ENCODE results near the gene SNRK. TPM values are rescaled to one million over a fixed set of nuclear protein-coding genes. Genes with fewer than 3 reads are reported as not detected.
A peak's percentile ranks its signal among the peaks of the same experiment; 100 is the strongest.

The SNRK gene
- polyA plus RNA-seq, 3 donors: 12.8 to 19.7 (median 16.1) TPM

DNA sequence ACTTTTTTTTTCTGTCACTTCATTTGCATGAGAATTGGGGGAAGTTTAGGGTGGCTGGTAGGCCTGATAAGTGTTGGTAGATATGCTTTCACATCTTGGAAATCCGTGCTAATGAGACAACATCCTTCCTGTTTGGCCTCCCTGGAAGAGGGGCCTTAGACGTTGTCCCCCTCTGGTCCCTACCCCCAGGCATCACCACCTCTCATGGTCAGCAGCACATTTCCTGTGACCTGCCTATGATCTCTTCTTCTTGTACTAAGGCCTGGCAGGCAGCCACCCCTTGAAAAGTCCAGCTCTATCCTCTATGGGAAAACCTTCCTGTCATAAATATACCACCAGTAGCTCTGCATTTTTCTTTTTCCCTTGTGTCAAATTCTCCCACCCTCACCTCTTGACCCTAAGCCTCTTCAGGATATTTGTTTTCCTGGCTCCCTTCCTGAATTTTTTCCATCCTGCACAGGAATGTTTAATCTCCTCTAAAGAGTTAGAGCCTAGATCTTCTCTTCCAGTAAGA is 107.8 kb downstream of the SNRK start:
- Histone ChIP-seq H4K20me1 (ENCODE audit: insufficient read depth, low read length) (no peaks in the 10 kb centered on the region), H3K27me3 (ENCODE audit: control insufficient read depth in 2 of 2, insufficient read depth in 2 of 2, low read length in 2 of 2) (no peaks in the 10 kb centered on the region), H3K79me2 (ENCODE audit: insufficient read depth, low read length) (no peaks in the 10 kb centered on the region), H3K4me3 (replicated peaks in 1 of 3; ENCODE audit: low read depth in 2 of 3, low read length in 3 of 3) (no peak overlapping the region), H3K9me3 (replicated peaks in 1 of 2; ENCODE audit: control insufficient read depth in 1 of 2, insufficient read depth in 1 of 2, low read length in 2 of 2) (no peaks in the 10 kb centered on the region), H3K27ac (ENCODE audit: low read depth in 1 of 2, low read length in 2 of 2) (no peak overlapping the region), H3K4me2 (replicated peaks; ENCODE audit: extremely low read depth, low read length, poor library complexity, severe bottlenecking) (no peak overlapping the region), H3K36me3 (replicated peaks in 1 of 2; ENCODE audit: control insufficient read depth in 1 of 2, insufficient read depth in 2 of 2, low read length in 2 of 2) (no peaks in the 10 kb centered on the region), H3K4me1 (ENCODE audit: control insufficient read depth in 1 of 2, insufficient read depth in 2 of 2, low read length in 2 of 2) (peaks cover 12 to 14% of the 10 kb centered on the region in 2 donors), H3K9ac (ENCODE audit: insufficient read depth, low read length, poor library complexity, severe bottlenecking) (no peak overlapping the region), H2AFZ (ENCODE audit: insufficient read depth, low read depth, low read length, poor library complexity, severe bottlenecking) (no peak overlapping the region)
- Mint-ChIP-seq H3K4me3 (no peak overlapping the region), H3K27ac (peak overlapping the region in 2 of 7 donors; percentile 0 to 27), H3K27me3 (ENCODE audit: low read depth in 3 of 3) (peaks cover 0 to 5% (median 0%) of the 10 kb centered on the region in 3 donors), H3K4me1 (peaks cover 16% of the 10 kb centered on the region), H3K9me3 (peaks cover 0 to 2% (median 0%) of the 10 kb centered on the region in 7 donors), H3K36me3 (peaks cover 14 to 17% of the 10 kb centered on the region in 2 donors)
- TF ChIP-seq, protein P1, sequence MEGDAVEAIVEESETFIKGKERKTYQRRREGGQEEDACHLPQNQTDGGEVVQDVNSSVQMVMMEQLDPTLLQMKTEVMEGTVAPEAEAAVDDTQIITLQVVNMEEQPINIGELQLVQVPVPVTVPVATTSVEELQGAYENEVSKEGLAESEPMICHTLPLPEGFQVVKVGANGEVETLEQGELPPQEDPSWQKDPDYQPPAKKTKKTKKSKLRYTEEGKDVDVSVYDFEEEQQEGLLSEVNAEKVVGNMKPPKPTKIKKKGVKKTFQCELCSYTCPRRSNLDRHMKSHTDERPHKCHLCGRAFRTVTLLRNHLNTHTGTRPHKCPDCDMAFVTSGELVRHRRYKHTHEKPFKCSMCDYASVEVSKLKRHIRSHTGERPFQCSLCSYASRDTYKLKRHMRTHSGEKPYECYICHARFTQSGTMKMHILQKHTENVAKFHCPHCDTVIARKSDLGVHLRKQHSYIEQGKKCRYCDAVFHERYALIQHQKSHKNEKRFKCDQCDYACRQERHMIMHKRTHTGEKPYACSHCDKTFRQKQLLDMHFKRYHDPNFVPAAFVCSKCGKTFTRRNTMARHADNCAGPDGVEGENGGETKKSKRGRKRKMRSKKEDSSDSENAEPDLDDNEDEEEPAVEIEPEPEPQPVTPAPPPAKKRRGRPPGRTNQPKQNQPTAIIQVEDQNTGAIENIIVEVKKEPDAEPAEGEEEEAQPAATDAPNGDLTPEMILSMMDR (IDR thresholded peaks at IDR 0.05): no peak
- intact Hi-C loops (cut with micrococcal nuclease): no loop called here
- DNase-seq: peak in 1 of 3 donors; percentile 35
- WGBS (ENCODE audit: insufficient coverage): 5% methylated on average over 2 of the region's 2 CpGs

DNA sequence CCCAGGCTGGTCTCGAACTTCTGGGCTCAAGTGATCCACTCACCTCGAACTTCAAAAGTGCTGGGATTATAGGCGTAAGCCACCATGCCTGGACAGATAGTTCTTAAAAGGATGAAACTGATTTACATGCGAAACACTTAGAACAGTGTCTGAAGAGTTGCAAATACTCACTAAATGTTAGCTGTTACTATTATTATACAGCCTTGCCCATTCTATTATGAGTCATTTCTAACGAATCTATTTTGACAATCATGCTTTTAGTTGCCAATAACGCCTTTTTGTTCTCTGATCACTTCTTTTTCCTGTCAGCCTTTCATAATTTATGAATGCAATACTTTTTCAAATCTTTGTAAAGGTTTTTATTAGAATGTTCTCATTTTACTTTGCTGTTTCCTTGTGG is 112.7 kb downstream of the SNRK start:
- Mint-ChIP-seq H3K9me3 (no peaks in the 10 kb centered on the region), H3K27me3 (ENCODE audit: low read depth in 3 of 3) (peaks cover 0 to 2% (median 2%) of the 10 kb centered on the region in 3 donors), H3K4me1 (peaks cover 4% of the 10 kb centered on the region), H3K4me3 (no peak overlapping the region), H3K36me3 (peaks cover 4 to 8% of the 10 kb centered on the region in 2 donors), H3K27ac (no peak overlapping the region)
- no peaks in the 10 kb centered on the region for H3K36me3 ChIP-seq (replicated peaks in 1 of 2; ENCODE audit: control insufficient read depth in 1 of 2, insufficient read depth in 2 of 2, low read length in 2 of 2)
- no peak overlapping the region for H3K4me3 ChIP-seq (replicated peaks in 1 of 3; ENCODE audit: low read depth in 2 of 3, low read length in 3 of 3)
- no peak overlapping the region for H2AFZ ChIP-seq (ENCODE audit: insufficient read depth, low read depth, low read length, poor library complexity, severe bottlenecking)
- 100% methylated on average over 1 of the region's 6 CpGs for WGBS (ENCODE audit: insufficient coverage)
- H3K9ac ChIP-seq (ENCODE audit: insufficient read depth, low read length, poor library complexity, severe bottlenecking): no peak overlapping the region
- no peaks in the 10 kb centered on the region for H3K4me1 ChIP-seq (ENCODE audit: control insufficient read depth in 1 of 2, insufficient read depth in 2 of 2, low read length in 2 of 2)
- intact Hi-C loops (cut with micrococcal nuclease): no loop called here
- no peak for DNase-seq
- H3K27ac ChIP-seq (ENCODE audit: low read depth in 1 of 2, low read length in 2 of 2): no peak overlapping the region
- no peaks in the 10 kb centered on the region for H3K9me3 ChIP-seq (replicated peaks in 1 of 2; ENCODE audit: control insufficient read depth in 1 of 2, insufficient read depth in 1 of 2, low read length in 2 of 2)
- H3K4me2 ChIP-seq (replicated peaks; ENCODE audit: extremely low read depth, low read length, poor library complexity, severe bottlenecking): no peak overlapping the region
- H3K27me3 ChIP-seq (ENCODE audit: control insufficient read depth in 2 of 2, insufficient read depth in 2 of 2, low read length in 2 of 2): no peaks in the 10 kb centered on the region
- H4K20me1 ChIP-seq (ENCODE audit: insufficient read depth, low read length): no peaks in the 10 kb centered on the region
- TF ChIP-seq, protein P1 (IDR thresholded peaks at IDR 0.05): no peak
- no peaks in the 10 kb centered on the region for H3K79me2 ChIP-seq (ENCODE audit: insufficient read depth, low read length)

Measured in CD14-positive monocyte (primary cell).